ENCODE measurements around the gene RWDD4. TPM values are rescaled to one million over a fixed set of nuclear protein-coding genes. Genes with fewer than 3 reads are reported as not detected.
"Not testable (repeated sequence)": the region's sequence is repeated elsewhere in the genome, so short reads cannot be mapped to it uniquely, and the experiment has no call there.

RWDD4 gene
- total RNA-seq, 2 experiments from 2014 or later, result 20.4 to 26.4 TPM

DNA sequence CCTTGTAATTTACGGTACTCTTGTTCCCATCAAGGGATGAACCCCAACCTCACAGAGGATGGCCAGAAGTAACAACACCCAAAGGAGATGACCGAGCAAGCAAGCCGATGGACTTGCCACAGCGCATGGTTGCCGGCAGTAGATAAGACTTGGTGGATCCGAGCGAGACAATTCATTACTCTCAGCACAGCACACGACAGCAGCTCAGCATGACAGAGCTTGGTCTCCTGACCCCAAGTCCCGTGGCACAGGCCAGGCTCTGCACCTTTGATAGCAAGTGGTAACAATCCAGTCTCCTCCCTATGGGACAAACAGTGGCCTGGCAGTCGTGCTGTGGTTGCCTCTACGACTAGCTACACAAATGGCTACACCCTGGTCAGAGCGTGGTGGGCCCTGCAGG is 26.3 kb downstream of the RWDD4 start:
- ChIA-PET POLR2A (interaction anchor here (0.6 kb wide), 1 partner anchor 83 kb away, joined by 5 read pairs; no protein-coding TSS in a partner anchor), CTCF (ENCODE audit: unreplicated experiment) (no interaction called here)
- TF ChIP-seq EZH2phosphoT487 (IDR thresholded peaks at IDR 0.05; ENCODE audit: borderline replicate concordance, low read depth, low read length), result no peak
- TF ChIP-seq, protein P1, sequence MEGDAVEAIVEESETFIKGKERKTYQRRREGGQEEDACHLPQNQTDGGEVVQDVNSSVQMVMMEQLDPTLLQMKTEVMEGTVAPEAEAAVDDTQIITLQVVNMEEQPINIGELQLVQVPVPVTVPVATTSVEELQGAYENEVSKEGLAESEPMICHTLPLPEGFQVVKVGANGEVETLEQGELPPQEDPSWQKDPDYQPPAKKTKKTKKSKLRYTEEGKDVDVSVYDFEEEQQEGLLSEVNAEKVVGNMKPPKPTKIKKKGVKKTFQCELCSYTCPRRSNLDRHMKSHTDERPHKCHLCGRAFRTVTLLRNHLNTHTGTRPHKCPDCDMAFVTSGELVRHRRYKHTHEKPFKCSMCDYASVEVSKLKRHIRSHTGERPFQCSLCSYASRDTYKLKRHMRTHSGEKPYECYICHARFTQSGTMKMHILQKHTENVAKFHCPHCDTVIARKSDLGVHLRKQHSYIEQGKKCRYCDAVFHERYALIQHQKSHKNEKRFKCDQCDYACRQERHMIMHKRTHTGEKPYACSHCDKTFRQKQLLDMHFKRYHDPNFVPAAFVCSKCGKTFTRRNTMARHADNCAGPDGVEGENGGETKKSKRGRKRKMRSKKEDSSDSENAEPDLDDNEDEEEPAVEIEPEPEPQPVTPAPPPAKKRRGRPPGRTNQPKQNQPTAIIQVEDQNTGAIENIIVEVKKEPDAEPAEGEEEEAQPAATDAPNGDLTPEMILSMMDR (conservative IDR thresholded peaks at IDR 0.05; ENCODE audit: low read length), result no peak
- Histone ChIP-seq H3K4me2 (ENCODE audit: low read length) (no peak overlapping the region), H3K36me3 (ENCODE audit: insufficient read depth, low read length) (no peaks in the 10 kb centered on the region), H2AFZ (ENCODE audit: low read length) (no peak overlapping the region), H3K4me1 (ENCODE audit: insufficient read depth, low read length, poor library complexity, severe bottlenecking) (no peaks in the 10 kb centered on the region), H3K4me3 (ENCODE audit: low read depth, low read length, poor library complexity, severe bottlenecking) (no peak overlapping the region), H3K79me2 (ENCODE audit: insufficient read depth, low read depth, low read length) (no peaks in the 10 kb centered on the region), H3K9me2 (ENCODE audit: insufficient read depth, low read length) (no peaks in the 10 kb centered on the region), H4K20me1 (ENCODE audit: insufficient read depth, low read length) (no peaks in the 10 kb centered on the region), H3K9me3 (ENCODE audit: low read length) (no peaks in the 10 kb centered on the region), H3K27ac (ENCODE audit: low read depth, low read length, poor library complexity, severe bottlenecking) (no peak overlapping the region)
- intact Hi-C loops (cut with micrococcal nuclease; ENCODE audit: unreplicated experiment), result no loop called here
- BruUV-seq (replicated peaks), result no TSS peak
- DNase-seq (ENCODE audit: low spot score), result no peak

DNA sequence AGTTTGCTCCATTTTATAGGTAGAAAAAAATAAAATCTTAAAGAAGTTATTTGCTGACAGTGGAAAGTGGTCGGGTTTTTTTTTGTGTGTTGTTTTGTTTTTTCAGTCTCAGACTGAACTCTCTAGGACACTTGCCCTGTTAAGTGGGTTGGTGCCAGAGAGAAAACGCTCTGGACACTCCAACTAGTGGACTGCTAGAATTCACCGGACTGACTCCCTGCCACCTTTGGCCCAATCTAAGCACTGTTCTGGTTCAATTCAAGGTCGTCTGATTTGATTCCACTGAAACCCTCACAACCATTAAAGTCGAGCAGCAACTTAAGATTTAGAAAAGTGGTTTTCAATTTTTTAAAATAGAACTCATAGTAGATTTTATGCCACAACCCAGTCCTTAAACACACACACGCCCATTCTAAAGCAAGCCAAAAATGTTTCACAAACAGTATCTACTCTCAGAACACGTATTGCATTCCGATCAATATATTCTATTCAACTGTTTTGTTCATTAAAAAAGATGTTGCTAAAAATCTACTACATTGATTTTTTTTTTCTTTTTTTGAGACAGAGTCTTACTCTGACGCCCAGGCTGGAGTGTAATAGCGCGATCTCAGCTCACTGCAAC is 27.3 kb downstream of the RWDD4 start:
- Histone ChIP-seq H3K4me2 (ENCODE audit: low read length) (no peak overlapping the region), H3K4me3 (ENCODE audit: low read depth, low read length, poor library complexity, severe bottlenecking) (no peak overlapping the region), H3K36me3 (ENCODE audit: insufficient read depth, low read length) (no peaks in the 10 kb centered on the region), H3K4me1 (ENCODE audit: insufficient read depth, low read length, poor library complexity, severe bottlenecking) (no peaks in the 10 kb centered on the region), H3K9me3 (ENCODE audit: low read length) (no peaks in the 10 kb centered on the region), H3K27ac (ENCODE audit: low read depth, low read length, poor library complexity, severe bottlenecking) (no peak overlapping the region), H2AFZ (ENCODE audit: low read length) (no peak overlapping the region), H4K20me1 (ENCODE audit: insufficient read depth, low read length) (no peaks in the 10 kb centered on the region), H3K79me2 (ENCODE audit: insufficient read depth, low read depth, low read length) (no peaks in the 10 kb centered on the region), H3K9me2 (ENCODE audit: insufficient read depth, low read length) (no peaks in the 10 kb centered on the region)
- no peak for TF ChIP-seq EZH2phosphoT487 (IDR thresholded peaks at IDR 0.05; ENCODE audit: borderline replicate concordance, low read depth, low read length)
- TF ChIP-seq, protein P1 (conservative IDR thresholded peaks at IDR 0.05; ENCODE audit: low read length), result no peak
- intact Hi-C loops (cut with micrococcal nuclease; ENCODE audit: unreplicated experiment), result no loop called here
- no peak for DNase-seq (ENCODE audit: low spot score)
- CTCF ChIA-PET (ENCODE audit: unreplicated experiment), result no interaction called here
- BruUV-seq (replicated peaks), result no TSS peak
- POLR2A ChIA-PET, result interaction anchor here (0.6 kb wide), 1 partner anchor 946 kb away, joined by 3 read pairs; no protein-coding TSS in a partner anchor

DNA sequence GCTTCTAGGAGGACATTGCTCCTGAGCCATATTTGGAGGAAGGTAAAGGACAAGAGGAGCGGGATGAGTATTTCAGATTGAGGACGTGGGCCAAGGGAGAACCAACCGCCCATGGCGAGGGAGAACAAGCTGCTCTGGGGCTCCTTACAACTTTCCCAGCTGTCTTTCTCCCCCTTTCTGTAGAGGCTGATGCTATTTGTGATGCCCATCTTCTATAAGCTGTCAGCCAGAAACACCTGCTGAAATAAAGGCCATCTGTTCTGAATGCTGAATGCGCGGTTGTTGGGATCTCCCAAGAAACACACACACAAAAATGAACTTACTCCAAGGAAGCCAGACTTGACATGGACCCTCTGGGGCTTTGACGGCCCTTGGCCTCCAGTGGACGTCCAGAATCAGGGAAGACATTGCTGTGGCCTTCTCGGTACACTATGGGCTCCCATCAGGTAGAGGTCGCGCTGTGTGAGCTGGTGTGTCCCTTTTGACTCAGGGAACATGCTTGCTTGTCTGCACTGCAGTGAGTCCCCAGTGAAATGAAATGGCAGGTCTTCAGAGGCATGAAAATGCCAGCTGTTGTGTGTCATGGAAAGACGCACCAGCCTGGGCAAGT is 30.9 kb downstream of the RWDD4 start:
- Histone ChIP-seq H3K79me2 (ENCODE audit: insufficient read depth, low read depth, low read length) (no peaks in the 10 kb centered on the region), H3K4me2 (ENCODE audit: low read length) (no peak overlapping the region), H3K4me1 (ENCODE audit: insufficient read depth, low read length, poor library complexity, severe bottlenecking) (no peaks in the 10 kb centered on the region), H3K36me3 (ENCODE audit: insufficient read depth, low read length) (no peaks in the 10 kb centered on the region), H3K27ac (ENCODE audit: low read depth, low read length, poor library complexity, severe bottlenecking) (no peak overlapping the region), H3K9me3 (ENCODE audit: low read length) (no peaks in the 10 kb centered on the region), H3K4me3 (ENCODE audit: low read depth, low read length, poor library complexity, severe bottlenecking) (no peak overlapping the region), H3K9me2 (ENCODE audit: insufficient read depth, low read length) (no peaks in the 10 kb centered on the region), H4K20me1 (ENCODE audit: insufficient read depth, low read length) (no peaks in the 10 kb centered on the region), H2AFZ (ENCODE audit: low read length) (no peak overlapping the region)
- BruUV-seq (replicated peaks), result no TSS peak
- POLR2A ChIA-PET, result no interaction called here
- CTCF ChIA-PET (ENCODE audit: unreplicated experiment), result no interaction called here
- intact Hi-C loops (cut with micrococcal nuclease; ENCODE audit: unreplicated experiment), result no loop called here
- TF ChIP-seq, protein P1 (conservative IDR thresholded peaks at IDR 0.05; ENCODE audit: low read length), result no peak
- TF ChIP-seq EZH2phosphoT487 (IDR thresholded peaks at IDR 0.05; ENCODE audit: borderline replicate concordance, low read depth, low read length), result no peak
- no peak for DNase-seq (ENCODE audit: low spot score)

DNA sequence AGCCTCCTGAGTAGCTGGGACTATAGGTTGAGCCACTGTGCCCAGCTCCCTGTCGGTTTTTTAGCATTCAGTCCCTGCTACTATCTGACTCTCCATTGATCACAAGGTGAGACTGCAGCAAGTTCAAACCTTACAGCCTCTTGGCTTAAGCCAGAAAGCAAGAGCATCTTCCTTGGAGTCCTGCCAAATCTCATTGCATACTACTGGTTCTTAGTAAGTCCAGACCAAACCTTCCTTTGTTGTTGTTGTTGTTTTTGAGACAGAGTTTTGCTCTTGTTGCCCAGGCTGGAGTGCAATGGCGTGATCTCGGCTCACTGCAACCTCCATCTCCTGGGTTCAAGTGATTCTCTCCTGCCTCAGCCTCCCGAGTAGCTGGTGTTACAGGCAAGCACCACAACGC is 31.7 kb downstream of the RWDD4 start:
- H3K4me2 ChIP-seq (ENCODE audit: low read length); H3K9me2 ChIP-seq (ENCODE audit: insufficient read depth, low read length); H3K9me3 ChIP-seq (ENCODE audit: low read length); H3K27ac ChIP-seq (ENCODE audit: low read depth, low read length, poor library complexity, severe bottlenecking); CTCF ChIA-PET (ENCODE audit: unreplicated experiment); H3K79me2 ChIP-seq (ENCODE audit: insufficient read depth, low read depth, low read length); H3K4me1 ChIP-seq (ENCODE audit: insufficient read depth, low read length, poor library complexity, severe bottlenecking); intact Hi-C loops (cut with micrococcal nuclease; ENCODE audit: unreplicated experiment); BruUV-seq (replicated peaks); DNase-seq (ENCODE audit: low spot score); H4K20me1 ChIP-seq (ENCODE audit: insufficient read depth, low read length); H2AFZ ChIP-seq (ENCODE audit: low read length); H3K36me3 ChIP-seq (ENCODE audit: insufficient read depth, low read length); POLR2A ChIA-PET; H3K4me3 ChIP-seq (ENCODE audit: low read depth, low read length, poor library complexity, severe bottlenecking): not testable (repeated sequence)
